GOT3 (cell line): ENCODE data around the gene MDN1.
"Not testable (repeated sequence)": the region's sequence is repeated elsewhere in the genome, so short reads cannot be mapped to it uniquely, and the experiment has no call there.

Source experiments
- DNase-seq: peaks from one replicate; lab custom pipeline; 2025; ENCODE audit warnings: mixed read lengths; lab: John Stamatoyannopoulos, UW

The MDN1 gene, protein sequence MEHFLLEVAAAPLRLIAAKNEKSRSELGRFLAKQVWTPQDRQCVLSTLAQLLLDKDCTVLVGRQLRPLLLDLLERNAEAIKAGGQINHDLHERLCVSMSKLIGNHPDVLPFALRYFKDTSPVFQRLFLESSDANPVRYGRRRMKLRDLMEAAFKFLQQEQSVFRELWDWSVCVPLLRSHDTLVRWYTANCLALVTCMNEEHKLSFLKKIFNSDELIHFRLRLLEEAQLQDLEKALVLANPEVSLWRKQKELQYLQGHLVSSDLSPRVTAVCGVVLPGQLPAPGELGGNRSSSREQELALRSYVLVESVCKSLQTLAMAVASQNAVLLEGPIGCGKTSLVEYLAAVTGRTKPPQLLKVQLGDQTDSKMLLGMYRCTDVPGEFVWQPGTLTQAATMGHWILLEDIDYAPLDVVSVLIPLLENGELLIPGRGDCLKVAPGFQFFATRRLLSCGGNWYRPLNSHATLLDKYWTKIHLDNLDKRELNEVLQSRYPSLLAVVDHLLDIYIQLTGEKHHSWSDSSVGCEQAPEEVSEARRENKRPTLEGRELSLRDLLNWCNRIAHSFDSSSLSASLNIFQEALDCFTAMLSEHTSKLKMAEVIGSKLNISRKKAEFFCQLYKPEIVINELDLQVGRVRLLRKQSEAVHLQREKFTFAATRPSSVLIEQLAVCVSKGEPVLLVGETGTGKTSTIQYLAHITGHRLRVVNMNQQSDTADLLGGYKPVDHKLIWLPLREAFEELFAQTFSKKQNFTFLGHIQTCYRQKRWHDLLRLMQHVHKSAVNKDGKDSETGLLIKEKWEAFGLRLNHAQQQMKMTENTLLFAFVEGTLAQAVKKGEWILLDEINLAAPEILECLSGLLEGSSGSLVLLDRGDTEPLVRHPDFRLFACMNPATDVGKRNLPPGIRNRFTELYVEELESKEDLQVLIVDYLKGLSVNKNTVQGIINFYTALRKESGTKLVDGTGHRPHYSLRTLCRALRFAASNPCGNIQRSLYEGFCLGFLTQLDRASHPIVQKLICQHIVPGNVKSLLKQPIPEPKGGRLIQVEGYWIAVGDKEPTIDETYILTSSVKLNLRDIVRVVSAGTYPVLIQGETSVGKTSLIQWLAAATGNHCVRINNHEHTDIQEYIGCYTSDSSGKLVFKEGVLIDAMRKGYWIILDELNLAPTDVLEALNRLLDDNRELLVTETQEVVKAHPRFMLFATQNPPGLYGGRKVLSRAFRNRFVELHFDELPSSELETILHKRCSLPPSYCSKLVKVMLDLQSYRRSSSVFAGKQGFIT (N-terminal part only)

GRCh38 chr6:89819336-89820130, at the start of gene MDN1:
MDN1 (minus strand) TSS chr6:89819794; CDS start chr6:89819607, 187 bp downstream.
- DNase-seq = peak; percentile 62

- no peak for DNase-seq
Measured at GRCh38 chr6:89866024-89866678, 46.6 kb upstream of the MDN1 start.

DNA sequence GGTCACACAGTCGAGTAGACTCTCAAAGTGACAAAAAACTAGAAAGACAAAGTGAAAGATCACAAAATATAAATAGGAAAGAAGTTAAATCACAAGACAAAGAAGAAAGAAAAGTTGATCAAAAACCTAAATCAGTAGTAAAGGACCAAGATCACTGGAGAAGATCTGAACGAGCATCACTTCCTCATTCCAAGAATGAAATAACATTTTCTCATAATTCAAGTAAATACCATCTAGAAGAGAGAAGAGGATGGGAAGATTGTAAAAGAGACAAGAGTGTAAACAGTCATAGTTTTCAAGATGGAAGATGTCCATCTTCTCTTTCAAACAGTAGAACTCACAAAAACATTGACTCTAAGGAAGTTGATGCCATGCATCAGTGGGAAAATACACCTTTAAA, 43.1 kb upstream of the MDN1 start:
- no peak for DNase-seq

GRCh38 chr6:89862273-89862672, 42.7 kb upstream of the MDN1 start:
- DNase-seq = no peak

DNA sequence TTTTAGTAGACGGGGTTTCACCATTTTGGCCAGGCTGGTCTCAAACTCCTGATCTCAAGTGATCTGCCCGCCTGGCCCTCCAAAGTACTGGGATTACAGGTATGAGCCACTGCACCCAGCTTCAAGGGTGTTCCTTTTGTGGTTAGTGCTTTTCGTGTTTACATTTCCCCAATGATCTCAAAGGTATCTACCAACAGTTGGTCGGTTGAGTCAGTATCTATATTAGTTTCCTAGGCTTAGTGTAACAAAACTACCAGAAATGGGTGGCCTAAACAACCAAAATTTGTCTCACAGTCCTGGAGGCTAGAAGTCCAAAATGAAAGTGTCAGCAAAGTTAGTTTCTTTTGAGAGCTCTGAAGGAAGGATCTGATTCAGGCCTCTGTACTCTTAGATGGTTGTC, 40.1 kb upstream of the MDN1 start:
- DNase-seq = no peak

- DNase-seq = no peak
Measured at GRCh38 chr6:89858041-89858440, 38.4 kb upstream of the MDN1 start.

GRCh38 chr6:89853068-89853467, 33.5 kb upstream of the MDN1 start:
- DNase-seq = no peak

DNA sequence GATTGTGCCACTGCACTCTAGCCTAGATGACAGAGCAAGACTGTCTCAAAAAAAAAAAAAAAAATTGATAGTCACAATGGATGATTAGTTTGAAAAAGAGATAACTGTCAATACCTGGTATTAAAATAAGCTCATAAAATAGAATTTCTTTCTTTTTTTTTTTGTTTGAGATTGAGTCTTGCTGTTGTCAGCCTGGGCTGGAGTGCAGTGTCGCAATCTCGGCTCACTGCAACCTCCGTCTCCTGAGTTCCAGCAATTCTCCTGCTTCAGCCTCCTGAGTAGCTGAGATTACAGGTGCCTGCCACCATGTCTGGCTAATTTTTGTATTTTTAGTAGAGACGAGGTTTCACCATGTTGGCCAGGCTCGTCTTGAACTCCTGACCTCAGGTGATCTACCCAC, 27.9 kb upstream of the MDN1 start:
- not testable (repeated sequence) for DNase-seq

GRCh38 chr6:89843070-89843469, 23.5 kb upstream of the MDN1 start:
- DNase-seq = no peak

- DNase-seq = no peak
Measured at GRCh38 chr6:89842228-89842627, 22.6 kb upstream of the MDN1 start.

GRCh38 chr6:89840538-89840937, 20.9 kb upstream of the MDN1 start:
- DNase-seq = no peak

- no peak for DNase-seq
Measured at GRCh38 chr6:89836639-89837222, 17.1 kb upstream of the MDN1 start.

DNA sequence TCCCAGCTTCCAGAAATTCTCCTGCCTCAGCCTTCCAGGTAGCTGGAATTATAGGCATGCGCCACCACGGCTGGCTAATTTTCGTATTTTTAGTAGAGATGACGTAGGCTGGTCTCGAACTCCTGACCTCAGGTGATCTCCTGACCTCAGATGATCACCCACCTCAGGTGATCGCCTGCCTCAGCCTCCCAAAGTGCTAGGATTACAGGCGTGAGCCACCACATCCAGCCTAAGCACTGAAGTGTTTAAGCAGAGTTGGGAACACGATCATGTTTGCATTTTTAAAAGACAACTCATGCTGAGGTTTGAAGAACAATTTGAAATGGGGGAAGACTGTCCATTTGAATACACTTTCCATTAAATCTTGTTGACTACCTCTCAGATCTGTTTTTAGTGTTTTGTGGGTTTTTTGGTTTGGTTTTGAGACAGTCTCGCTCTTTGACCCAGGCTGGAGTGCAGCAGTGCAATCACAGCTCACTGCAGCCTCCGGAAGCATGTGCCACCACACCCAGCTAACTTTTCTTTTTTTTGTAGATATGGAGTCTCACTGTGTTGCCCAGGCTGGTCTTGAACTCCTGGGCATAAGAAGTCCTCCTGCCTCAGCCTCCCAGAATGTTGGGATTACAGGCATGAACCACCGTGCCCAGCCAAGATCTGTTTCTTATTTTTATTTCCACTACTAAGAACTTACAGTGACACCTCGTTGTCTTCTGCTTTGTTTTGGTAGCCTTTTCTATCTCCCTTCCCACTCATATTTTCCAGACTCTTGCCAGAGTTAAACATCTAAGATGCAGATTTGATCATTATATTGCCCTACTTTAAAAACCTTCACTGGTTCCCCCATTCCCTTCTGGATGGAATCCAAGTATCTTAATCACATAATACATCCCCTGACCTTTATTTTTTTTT, 15.5 kb upstream of the MDN1 start:
- no peak for DNase-seq

DNA sequence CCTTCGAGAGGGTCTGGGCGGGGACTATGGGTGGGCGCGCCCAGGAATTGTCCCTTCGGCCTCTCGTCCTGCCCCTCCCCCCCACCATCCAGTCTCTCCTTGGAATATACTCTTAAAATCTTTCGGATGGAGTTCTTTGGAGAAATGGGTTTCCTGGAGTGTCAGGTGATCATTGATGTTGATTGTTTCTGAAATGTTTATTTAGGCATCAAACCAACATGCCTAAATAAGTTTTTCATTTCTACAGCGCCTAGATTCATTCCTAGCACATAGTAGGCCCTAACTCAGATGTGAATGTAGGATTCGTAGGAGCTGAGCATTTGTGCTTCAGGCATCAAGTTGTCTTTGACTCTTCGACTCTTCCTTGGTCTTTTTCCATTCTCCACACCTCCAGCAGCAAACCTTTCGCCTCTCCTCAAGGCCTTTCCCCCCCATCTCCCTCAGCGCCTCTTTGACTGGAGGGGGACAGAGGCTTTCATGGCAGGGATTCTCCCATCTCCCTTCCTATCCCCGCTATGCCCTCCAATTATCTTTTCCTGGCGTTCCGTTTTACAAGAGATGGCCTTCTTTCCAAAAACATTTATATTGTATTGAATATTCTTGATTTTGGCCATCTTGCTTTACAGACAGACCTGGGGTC, 10.7 kb upstream of the MDN1 start:
- DNase-seq = no peak

- peak; percentile 85 for DNase-seq
Measured at GRCh38 chr6:89829472-89830169, 10.0 kb upstream of the MDN1 start, which contains the start of gene CASP8AP2. CASP8AP2 (plus strand) TSS chr6:89829880.

GRCh38 chr6:89828988-89829471, 9.4 kb upstream of the MDN1 start:
- no peak for DNase-seq

- DNase-seq = not testable (repeated sequence)
Measured at GRCh38 chr6:89828475-89828987, 8.9 kb upstream of the MDN1 start.
